Stimulated activated CD8-positive, alpha-beta memory T cell treated with anti-CD3 and anti-CD28 coated beads, Interleukin-4, amount 100 ng/mL, for 48 hours (primary cell): Measurements from ENCODE around the gene MAP2K5.

ENCODE experiments used
- DNase-seq: peaks from one replicate; pipeline ENCODE4 v3.0.0-alpha.2; 2020

Gene MAP2K5

DNA sequence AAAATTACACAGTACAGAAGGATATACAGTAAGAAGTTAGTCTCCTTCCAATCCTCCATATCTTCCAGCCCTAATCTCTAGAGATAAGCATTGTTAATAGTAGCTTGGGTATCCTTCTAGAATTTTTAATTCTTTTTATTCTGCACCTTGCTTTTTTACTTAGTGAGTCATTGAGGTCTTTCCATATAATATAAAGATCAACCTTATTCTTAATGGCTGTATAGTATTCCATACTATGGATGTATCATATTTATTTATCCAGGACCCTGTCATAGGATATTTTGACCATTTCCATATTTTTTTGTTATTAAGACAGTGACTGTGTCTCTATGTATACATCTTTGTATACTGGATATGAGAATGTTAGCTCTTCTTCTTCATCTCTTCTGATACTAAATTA, 246.5 kb downstream of the MAP2K5 start:
- DNase-seq: no peak

DNA sequence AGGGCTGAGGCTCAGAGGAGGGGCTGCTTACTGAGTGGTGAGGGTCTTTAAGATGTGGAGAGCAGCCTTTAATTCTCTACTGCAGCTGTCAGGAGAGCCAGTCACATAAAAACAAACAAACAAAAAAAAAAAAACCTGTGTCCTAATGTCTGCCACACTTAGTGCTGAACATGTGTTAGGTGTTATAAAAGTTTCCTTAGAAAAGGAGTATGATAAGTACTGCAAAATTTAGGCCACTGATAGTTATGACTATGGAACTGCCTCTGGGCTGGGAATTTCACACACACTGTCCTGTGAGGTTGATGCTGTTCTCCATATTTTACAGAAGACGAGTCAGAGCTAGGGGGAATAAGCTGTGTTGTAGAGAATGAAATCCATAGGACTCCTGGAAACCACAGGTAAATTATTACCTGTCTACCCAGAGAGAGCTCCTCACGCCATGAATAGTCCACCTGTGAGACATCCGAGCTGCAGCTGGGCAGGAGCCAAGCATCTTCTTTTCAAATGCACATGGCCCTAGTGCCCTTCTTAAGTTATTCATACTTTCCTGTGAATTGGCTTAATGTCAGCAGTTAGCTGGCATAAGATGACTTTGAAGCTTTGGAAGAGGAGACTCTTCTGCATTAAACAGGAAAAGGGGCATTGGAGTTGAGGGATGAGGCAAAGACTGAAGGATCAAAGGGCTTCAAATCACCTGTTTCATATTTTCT, 248.3 kb downstream of the MAP2K5 start:
- no peak for DNase-seq

GRCh38 chr15:67792250-67792942, 249.9 kb downstream of the MAP2K5 start:
- no peak for DNase-seq

GRCh38 chr15:67794832-67795574, 252.5 kb downstream of the MAP2K5 start:
- peak; percentile 77 for DNase-seq

- DNase-seq: no peak
These were observed 254.0 kb downstream of the MAP2K5 start for GRCh38 chr15:67796196-67797127.

GRCh38 chr15:67799801-67800205, 257.3 kb downstream of the MAP2K5 start:
- no peak for DNase-seq

GRCh38 chr15:67801142-67801541, 258.6 kb downstream of the MAP2K5 start:
- DNase-seq: no peak

GRCh38 chr15:67801926-67802914, 259.7 kb downstream of the MAP2K5 start:
- no peak for DNase-seq

DNA sequence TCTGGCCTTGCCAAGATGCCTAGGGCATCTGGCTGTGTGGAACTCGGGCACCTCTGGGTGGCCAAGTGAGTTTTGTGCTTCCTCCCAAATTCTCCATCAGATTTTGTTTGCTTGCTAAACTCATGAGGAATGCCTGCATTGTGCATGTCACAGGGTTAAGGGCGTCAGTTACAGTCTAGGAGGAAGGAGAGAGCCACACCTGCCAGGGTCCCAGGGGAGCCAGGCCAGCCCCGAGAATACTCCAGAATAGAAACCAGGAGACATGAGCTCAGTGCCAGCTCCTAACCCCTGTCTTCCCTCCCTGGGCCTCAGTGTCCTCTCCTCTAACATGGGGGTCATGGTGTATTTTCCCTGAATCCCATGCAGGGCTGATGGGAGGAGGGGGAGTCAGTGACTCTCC, 260.8 kb downstream of the MAP2K5 start:
- no peak for DNase-seq

DNA sequence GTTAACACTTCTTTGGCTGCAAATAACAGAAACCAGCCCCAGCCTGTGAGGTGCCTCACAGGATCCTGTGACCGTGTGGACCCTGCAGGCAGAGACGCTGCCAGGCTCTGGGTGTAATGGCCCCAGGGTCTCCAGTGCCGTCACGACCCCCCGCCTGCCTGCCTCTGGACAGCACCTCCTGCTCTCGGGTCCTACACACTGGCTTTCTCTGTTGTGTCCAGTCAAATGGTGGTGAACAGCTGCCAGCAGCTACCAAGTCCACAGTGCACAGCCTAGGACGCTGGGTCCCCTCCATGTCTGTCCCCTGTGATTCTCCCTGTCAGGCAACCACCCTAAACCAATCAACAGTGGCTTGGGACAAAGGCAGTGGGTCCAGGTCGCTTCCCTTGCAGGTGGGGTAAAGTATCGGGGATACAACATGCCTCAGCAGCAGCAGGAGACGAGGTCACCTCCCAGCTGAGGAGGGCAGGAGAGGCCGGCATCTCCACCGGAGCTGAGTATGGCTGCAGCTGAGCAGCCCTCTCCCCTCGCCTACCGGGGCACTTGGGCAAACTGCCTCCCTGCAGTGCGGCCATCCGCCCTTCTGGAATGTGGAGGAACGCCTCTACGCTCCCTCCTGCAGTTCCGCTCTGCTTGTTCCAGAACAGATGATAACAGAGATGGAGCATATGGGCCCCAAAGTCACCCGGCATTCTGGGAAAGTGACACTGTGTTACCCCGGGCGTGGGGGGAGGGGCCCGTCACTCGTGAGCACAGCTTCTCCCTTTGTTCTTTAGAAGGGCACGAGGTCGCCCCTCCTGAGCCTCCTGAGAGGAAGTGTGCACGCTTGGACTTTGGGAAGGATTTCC, 261.7 kb downstream of the MAP2K5 start:
- no peak for DNase-seq

DNA sequence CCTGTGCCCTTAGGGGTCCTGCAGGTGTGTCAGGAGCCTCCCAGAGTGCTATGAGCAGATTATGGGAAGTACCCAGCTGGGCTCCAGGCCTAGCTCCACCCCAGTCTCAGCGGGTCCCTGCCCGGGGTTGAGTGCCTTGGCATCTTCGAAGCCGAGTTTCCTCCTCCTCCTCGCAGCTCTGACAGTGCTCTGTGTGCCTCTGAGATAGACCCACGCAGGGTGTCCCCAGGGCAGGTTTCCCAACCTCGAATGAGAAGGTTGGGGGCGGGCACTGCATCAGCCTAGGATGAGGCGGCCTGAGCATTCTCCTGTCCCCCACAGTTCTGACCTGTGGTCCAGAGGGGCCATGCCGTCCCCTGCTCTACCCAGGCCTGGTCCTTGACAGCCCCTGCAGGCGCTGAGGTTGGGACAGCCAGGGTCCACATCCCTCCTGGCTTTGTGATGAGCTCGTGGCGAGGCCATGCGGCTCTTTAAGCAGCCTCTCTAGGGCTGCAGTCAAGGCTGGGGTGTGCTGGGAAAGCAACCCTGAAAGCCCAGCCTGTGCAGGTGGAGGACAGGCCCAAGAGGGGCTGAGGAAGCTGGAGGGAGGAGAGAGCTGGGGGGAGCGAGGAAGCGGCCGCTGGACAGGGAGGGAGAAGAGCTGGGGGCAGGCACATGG, 262.6 kb downstream of the MAP2K5 start:
- DNase-seq: no peak

GRCh38 chr15:67805666-67806516, 263.4 kb downstream of the MAP2K5 start:
- DNase-seq: no peak

- DNase-seq: no peak
These were observed 264.0 kb downstream of the MAP2K5 start for GRCh38 chr15:67806536-67806935.

DNA sequence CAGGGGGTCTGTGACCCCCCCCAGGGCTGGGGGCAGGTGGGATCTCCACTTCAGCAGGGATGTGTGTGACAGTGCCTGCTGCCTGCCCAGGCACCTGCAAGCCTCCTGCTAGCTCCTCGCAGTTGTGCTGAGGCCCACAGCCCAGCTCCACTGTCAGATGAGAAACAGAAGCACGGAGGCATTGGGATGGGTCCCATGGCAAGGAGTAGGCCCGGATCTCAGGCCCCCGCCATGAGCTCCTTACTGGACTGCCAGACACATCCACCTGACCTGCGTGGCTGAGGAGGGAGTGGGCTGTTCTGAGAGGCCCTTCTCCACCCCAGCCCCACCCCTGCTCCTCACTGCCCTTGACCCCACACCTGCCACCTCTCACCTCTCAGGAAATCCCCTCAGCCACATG, 264.6 kb downstream of the MAP2K5 start:
- no peak for DNase-seq

DNA sequence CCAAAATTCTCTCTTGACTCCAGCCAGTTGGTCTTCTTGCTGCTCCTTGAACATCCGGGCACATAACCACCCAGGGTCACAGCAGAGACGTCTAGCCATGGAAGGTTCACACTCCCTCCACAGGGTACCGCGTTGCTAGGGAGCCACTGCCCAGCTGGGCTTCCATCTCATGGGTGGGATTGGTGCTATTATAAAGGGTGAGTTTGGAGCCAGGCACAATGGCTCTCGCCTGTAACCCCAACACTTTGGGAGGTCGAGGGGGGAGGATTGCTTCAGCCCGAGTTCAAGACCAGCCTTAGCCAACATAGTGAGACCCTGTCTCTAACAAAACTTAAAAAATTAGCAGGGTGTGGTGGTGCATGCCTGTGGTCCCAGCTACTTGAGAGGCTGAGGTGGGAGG, 265.3 kb downstream of the MAP2K5 start:
- no peak for DNase-seq

GRCh38 chr15:67808821-67809220, 266.3 kb downstream of the MAP2K5 start:
- no peak for DNase-seq

DNA sequence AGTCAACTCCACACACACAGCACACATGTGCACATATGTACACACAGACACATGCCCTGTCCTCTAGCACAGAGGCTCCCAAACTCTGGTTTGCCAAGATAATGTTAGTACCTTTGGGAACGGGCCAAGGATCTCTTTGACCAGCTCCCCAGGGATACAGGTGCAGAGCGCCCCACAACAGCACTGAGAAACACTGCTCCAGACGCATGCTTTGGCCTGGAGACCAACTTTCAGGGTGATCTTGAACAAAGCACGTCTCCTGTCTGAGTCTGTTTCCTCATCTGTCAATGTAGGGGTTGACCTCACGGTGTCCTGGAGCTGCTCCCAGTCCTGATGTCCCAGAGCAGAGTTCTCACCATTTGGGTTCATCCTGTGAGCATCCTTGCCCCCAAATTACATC, 266.9 kb downstream of the MAP2K5 start:
- no peak for DNase-seq

- DNase-seq: no peak
These were observed 267.4 kb downstream of the MAP2K5 start for GRCh38 chr15:67809866-67810265.

DNA sequence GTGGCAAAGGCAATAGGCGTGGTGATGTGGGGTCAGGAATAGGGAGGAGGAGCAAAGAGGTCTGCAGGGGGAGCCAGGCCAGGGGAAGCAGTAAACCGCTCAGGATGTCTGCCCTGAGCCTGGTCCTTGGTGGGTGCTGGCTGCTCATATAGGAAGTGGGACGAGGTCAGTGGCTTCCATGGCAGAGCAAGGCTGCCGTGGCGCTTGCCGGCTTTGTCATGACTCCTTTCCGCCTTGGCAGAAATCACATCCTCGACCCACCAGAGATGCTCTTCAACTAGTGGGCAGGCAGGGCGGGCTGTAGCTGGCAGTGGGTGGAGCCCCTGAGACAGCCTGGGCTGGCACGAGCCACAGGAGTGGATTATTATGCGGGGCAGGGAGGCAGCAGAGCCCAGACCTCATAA, 269.7 kb downstream of the MAP2K5 start:
- DNase-seq: no peak
